ENCODE results near the gene ALLC.

ALLC gene

DNA sequence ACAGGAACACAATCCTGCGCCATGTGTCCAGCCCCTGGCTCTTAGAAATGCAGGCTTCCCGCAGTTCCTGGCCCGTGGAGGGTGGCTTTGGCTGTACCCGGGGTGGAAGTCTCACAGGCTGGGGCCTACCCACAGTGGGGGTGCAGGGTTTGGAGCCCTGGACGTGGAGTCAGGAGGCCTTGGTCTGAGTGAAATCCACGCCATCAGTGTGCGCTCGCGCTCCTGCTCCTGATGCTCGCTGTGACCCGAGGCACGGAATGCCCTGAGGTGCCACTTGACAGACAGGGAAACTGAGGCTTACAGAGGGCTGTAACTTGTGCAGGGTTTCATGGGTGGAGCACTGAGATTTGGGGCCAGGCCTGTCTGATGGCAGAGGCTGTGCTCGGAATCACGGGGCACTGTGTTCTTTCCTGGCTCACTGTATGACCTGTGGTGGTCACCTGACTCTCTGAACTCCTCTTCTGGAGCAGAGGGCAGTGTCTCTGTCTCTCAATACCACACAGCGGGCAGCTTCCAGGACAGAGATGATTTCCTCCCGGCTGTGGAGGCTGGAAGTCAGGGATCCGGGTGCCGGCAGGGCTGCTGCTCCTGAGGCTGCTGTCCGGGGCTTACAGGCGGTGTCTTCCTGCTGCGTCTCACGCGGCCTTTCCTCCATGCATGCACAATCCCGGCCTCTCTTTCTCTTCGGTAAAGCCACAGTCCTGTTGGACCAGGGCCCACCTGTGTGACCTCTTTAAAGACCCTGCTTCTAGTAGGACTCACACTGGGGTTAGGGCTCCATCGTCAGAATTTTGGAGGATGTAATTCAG is 25.9 kb upstream of the ALLC start:
- TF ChIP-seq, protein P1, sequence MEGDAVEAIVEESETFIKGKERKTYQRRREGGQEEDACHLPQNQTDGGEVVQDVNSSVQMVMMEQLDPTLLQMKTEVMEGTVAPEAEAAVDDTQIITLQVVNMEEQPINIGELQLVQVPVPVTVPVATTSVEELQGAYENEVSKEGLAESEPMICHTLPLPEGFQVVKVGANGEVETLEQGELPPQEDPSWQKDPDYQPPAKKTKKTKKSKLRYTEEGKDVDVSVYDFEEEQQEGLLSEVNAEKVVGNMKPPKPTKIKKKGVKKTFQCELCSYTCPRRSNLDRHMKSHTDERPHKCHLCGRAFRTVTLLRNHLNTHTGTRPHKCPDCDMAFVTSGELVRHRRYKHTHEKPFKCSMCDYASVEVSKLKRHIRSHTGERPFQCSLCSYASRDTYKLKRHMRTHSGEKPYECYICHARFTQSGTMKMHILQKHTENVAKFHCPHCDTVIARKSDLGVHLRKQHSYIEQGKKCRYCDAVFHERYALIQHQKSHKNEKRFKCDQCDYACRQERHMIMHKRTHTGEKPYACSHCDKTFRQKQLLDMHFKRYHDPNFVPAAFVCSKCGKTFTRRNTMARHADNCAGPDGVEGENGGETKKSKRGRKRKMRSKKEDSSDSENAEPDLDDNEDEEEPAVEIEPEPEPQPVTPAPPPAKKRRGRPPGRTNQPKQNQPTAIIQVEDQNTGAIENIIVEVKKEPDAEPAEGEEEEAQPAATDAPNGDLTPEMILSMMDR (IDR thresholded peaks at IDR 0.05): no peak

DNA sequence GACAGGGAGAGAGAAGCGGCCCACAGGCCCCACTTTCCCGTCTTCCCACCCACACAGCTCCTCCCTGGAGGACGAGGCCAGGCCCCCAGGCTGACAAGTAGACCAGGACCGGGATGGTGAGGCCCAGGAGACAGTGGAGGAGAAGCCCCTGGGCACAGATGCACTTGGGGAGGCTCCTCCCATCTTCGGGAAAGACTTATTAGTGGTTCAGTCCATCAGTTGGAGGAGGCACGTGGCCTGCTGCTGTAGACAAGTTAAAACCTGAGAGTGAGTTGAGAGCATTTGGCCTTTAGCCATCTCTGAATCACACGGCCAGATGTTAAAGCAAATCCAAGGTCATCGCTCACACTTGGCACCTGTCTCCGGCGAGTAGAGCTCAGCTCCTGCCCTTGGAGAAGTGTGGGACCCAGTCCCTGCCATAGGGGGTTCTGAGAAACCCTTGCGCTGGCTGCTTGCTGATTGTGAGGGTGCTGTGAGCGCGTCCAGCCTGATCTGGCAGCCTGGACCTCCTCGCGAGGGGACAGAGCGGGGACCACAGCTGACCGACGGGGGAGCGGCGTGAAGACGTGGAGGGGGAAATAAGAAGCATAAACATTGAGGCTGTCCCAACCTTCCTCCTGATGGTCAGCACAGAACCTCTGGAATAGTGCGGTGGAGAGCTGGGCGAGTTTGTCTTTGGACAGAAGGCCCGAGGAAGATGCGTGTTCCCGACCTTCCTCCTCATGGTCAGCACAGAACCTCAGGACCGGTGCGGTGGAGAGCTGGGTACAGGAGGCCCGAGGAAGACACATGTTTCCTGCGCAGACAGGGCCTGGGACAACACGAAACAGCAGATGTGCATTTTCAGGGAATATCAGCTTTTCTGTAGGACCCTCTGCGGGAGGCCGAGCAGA is 24.7 kb upstream of the ALLC start:
- TF ChIP-seq, protein P1 (IDR thresholded peaks at IDR 0.05): no peak

DNA sequence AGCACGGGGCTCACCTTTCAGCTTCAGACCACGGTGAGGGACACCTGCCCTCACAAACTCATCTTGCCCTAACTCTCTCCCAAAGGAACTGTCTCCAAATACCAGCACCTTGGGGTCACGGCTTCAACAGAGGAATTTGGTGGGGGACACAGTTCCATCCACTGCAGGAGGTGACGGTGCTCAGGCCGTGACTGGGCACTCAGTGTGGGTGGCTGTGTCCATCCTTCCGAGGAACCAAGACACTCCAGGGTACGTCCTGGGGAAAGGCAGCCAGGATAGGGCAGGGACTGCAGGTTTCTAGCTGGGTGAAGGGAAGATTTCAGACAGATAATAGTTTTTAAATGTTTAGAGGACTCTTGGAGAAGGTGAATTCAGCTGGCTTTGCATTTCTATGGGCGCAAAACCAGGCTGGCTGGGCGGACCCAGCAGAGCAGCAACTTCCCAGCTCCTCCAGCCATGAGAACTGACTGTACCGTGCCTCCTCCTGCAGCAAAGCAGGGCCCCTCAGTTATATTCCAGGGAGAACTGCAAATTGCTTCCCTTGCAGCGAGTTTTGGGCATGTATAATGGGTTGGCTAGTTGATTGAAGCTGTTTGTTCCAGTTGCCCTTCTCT is 23.9 kb upstream of the ALLC start:
- TF ChIP-seq, protein P1 (IDR thresholded peaks at IDR 0.05): no peak

DNA sequence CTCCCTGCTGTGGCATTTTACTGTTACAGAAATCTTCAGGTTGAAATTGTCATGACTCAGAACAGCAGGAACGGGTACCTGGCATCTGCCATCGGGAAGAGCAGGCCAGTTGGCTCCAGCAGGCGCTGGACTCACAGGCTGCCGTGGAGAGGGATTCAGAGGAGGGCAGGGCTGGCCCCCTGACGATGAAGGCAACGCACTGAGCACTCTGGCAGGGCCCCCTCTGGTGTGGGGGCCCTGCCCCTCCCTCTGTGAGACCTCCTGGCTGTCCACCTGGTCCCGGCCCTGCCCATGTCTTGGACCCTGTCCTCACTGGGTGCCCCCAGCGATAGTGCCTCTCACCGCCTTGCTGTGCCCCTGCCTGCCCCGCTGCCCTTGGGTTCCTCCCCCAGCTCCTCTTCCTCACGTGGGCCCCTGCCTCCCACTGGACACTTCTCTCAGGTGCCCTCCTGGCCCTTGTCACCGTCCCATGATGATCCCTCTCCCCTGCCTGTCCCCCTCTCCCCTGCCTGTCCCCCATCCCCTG is 23.3 kb upstream of the ALLC start:
- TF ChIP-seq, protein P1 (IDR thresholded peaks at IDR 0.05): no peak

DNA sequence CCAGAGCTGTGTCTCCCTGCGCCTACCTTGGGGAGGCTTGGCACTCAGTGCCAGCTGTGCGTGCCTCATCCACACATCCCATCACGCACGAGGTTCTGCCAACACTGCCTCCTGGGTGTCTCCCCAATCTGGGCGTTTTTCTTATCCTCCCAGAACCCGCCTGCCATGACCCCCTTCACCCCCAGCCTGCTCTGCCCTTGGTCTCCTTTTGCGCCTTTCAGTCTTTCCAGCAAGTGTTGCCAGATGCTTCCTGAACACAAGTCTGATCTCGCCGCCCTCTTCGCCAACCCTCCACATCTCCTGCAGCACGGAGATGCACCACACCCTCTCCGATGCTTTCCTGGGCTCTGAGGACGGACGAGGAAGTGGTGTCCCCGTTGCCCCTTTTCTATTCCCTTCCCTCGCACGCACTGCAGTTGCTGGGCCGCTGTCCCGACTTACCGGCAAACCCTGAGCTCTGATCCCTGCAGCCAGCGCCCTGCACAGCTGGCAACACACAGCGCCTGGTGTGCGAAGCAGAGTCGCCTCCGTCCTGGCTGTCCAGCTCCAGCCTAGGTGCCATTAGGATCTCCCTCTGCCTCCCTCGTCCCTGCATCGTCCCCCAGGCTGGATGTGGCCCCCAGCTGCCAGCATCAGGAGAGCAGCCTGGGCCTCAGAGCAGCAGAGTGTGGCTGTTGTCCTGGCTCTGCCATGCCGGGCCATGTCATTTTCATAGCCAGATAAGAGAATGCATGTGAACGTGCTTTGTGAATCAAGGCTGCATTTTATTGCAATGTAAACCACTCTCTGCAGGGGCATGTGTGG is 22.6 kb upstream of the ALLC start:
- TF ChIP-seq, protein P1 (IDR thresholded peaks at IDR 0.05): no peak

DNA sequence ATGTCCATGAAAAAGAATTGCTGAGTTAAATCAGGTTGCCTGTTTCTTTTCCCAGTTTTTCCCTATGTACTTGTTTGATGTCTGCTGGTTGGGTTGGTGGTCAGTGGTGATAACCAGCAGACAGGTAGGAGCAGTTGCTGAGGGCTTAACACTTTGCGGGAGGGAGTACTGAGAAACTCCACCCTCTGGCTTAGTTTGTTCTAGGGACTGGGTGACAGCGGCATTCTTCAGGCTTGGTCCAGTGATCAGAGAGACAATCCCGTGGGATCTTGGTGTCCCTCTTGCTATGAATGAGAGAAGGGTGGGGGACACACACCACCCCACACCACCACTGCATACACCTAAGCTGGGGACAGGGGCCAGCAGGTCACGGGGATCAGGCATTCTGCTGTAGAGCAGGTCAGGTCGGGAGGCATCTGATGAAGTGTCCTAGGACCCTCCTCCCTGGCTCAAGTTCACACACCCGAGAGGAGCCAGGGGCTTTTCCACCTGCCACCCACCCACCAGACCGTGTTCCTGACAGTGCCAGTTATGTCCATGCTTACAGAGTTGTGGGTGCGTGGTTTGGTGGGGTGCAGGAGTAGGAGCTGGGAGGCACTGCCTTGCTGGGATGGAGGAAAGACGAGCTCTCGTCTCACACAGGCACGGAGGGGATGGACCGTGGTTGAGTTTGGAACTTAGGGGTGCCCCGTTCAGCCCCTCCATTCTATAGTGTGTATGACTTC is 21.3 kb upstream of the ALLC start:
- TF ChIP-seq, protein P1 (IDR thresholded peaks at IDR 0.05): no peak
